ENCODE data around the gene CACNA2D4. TPM values are rescaled to one million over a fixed set of nuclear protein-coding genes. Genes with fewer than 3 reads are reported as not detected.

Gene CACNA2D4, protein sequence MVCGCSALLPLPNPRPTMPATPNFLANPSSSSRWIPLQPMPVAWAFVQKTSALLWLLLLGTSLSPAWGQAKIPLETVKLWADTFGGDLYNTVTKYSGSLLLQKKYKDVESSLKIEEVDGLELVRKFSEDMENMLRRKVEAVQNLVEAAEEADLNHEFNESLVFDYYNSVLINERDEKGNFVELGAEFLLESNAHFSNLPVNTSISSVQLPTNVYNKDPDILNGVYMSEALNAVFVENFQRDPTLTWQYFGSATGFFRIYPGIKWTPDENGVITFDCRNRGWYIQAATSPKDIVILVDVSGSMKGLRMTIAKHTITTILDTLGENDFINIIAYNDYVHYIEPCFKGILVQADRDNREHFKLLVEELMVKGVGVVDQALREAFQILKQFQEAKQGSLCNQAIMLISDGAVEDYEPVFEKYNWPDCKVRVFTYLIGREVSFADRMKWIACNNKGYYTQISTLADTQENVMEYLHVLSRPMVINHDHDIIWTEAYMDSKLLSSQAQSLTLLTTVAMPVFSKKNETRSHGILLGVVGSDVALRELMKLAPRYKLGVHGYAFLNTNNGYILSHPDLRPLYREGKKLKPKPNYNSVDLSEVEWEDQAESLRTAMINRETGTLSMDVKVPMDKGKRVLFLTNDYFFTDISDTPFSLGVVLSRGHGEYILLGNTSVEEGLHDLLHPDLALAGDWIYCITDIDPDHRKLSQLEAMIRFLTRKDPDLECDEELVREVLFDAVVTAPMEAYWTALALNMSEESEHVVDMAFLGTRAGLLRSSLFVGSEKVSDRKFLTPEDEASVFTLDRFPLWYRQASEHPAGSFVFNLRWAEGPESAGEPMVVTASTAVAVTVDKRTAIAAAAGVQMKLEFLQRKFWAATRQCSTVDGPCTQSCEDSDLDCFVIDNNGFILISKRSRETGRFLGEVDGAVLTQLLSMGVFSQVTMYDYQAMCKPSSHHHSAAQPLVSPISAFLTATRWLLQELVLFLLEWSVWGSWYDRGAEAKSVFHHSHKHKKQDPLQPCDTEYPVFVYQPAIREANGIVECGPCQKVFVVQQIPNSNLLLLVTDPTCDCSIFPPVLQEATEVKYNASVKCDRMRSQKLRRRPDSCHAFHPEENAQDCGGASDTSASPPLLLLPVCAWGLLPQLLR
- 11.9 TPM for polyA plus RNA-seq (2013, experiment 1 of 2)
- polyA plus RNA-seq (2013, experiment 2 of 2): 11.4 TPM

DNA sequence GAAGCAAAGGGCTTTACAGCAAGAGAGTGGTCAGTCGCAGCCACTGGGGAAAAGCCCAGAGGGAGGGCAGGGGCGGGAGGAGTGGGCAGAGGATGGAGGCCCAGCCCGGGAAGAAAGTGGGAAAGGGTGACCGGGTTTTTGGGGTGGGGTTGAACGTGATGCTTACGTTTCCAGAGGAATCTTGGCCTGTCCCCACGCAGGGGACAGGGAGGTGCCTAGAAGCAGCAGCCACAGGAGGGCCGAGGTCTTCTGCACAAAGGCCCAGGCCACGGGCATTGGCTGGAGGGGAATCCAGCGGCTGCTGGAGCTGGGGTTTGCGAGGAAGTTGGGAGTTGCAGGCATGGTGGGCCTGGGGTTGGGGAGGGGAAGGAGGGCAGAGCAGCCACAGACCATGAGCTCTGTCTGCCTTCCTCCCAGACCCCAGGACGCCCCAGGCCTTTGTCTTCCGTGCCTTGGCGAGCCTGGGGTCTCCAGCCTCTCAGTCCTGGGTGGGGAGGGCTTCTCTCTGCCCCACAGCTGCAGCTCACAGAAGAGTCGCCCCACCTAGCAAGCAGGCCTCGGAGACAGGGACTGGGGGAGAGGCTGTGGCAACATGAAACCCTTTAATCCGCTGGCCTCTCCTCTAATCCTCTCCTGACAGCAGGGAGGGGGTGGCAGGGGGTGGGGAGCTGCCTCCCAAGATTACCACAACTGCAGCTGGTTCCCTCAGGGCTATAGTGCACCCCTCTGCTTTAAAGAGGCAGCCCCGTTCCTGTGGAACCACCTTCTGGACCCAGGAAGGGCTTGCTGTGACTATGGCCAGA is at the start of gene CACNA2D4:
CACNA2D4 (minus strand) TSS at position 572 of the 803 bp plus-strand sequence; CDS start at position 393, 179 bp downstream.
- Histone ChIP-seq H2AFZ (ENCODE audit: low read depth, low read length) (no peak within 1 kb of the TSS), H3K14ac (ENCODE audit: low read length in 2 of 2) (no peak within 1 kb of the TSS), H4K8ac (ENCODE audit: low read length) (no peak within 1 kb of the TSS), H3K9me3 (ENCODE audit: control insufficient read depth, low read length) (no peaks in the 10 kb centered on the region), H3K27ac (ENCODE audit: low read length, poor library complexity, severe bottlenecking) (no peak within 1 kb of the TSS), H3K79me1 (replicated peaks; ENCODE audit: low read length, poor library complexity, severe bottlenecking) (no peaks in the 10 kb centered on the region), H4K91ac (ENCODE audit: low read length) (no peak within 1 kb of the TSS), H3K18ac (ENCODE audit: low read depth in 1 of 2, low read length in 2 of 2) (no peak within 1 kb of the TSS), H2BK5ac (ENCODE audit: low read depth, low read length, poor library complexity, severe bottlenecking) (no peak within 1 kb of the TSS), H2BK12ac (ENCODE audit: low read length in 2 of 2) (no peak within 1 kb of the TSS), H3K4ac (ENCODE audit: low read depth in 1 of 2, low read length in 2 of 2) (no peak within 1 kb of the TSS), H2BK120ac (ENCODE audit: low read depth, low read length) (no peak within 1 kb of the TSS), H2AK5ac (ENCODE audit: low read length, severe bottlenecking) (no peak within 1 kb of the TSS), H3K27me3 (ENCODE audit: control insufficient read depth in 1 of 2, insufficient read depth in 1 of 2, low read length in 2 of 2) (peaks cover 13 to 65% of the 10 kb centered on the region in 2 experiments), H3K4me3 (ENCODE audit: insufficient read depth in 1 of 2, low read depth in 1 of 2, low read length in 2 of 2) (no peak within 1 kb of the TSS), H3K9ac (ENCODE audit: low read length) (no peak within 1 kb of the TSS), H2BK15ac (ENCODE audit: low read depth, poor library complexity, severe bottlenecking) (no peak within 1 kb of the TSS), H3K4me1 (ENCODE audit: control insufficient read depth, insufficient read depth, low read depth, low read length) (no peaks in the 10 kb centered on the region), H3K4me2 (ENCODE audit: low read length, poor library complexity, severe bottlenecking) (no peak within 1 kb of the TSS), H3K23ac (ENCODE audit: low read length in 2 of 2) (no peak within 1 kb of the TSS), H3K36me3 (ENCODE audit: control insufficient read depth in 1 of 2, insufficient read depth in 2 of 2, low read depth in 1 of 2, low read length in 2 of 2) (no peaks in the 10 kb centered on the region)
- 83% methylated on average over 18 of the region's 18 CpGs for WGBS
- no peak for DNase-seq

DNA sequence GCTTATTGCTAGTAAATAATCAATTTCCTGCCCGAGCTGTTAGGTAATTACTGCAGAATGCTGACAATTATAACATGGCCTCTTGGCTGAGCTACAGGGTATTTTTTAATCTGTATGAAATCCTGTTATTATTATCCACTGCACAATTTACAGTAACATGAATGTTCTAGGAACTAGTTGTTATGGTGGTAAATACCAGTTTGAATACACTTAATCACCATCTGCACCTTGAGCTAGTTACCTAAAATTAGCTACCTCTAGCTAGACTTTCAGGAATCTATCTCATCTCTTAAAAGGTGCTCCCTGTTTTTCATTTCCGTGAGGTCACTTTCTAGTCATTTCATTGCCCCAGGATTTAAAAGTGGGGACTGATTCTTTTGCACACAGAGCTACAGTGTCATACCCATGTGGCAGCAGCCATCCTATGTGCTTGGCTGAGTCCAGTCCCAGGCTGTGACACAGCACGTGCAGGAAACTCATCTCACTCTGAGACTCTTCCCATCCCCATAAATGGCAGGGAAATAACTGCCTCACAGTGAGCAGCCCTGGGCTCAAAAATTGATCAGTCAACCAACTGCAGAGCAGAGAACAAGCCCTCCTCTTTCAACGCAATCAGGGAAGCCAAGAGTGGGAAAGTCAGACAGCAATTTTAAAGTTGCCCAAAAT is 48.2 kb upstream of the CACNA2D4 start:
- H4K91ac ChIP-seq (ENCODE audit: low read length): no peak overlapping the region
- 45% methylated on average over 2 of the region's 4 CpGs for WGBS
- no peak overlapping the region for H2BK15ac ChIP-seq (ENCODE audit: low read depth, poor library complexity, severe bottlenecking)
- no peaks in the 10 kb centered on the region for H3K27me3 ChIP-seq (ENCODE audit: control insufficient read depth in 1 of 2, insufficient read depth in 1 of 2, low read length in 2 of 2)
- H2AK5ac ChIP-seq (ENCODE audit: low read length, severe bottlenecking): no peak overlapping the region
- peak overlapping the region in 1 of 2 experiments; percentile 47 for H2BK12ac ChIP-seq (ENCODE audit: low read length in 2 of 2)
- H3K4me2 ChIP-seq (ENCODE audit: low read length, poor library complexity, severe bottlenecking): no peak overlapping the region
- H3K4me3 ChIP-seq (ENCODE audit: insufficient read depth in 1 of 2, low read depth in 1 of 2, low read length in 2 of 2): no peak overlapping the region
- no peak overlapping the region for H3K27ac ChIP-seq (ENCODE audit: low read length, poor library complexity, severe bottlenecking)
- H2AFZ ChIP-seq (ENCODE audit: low read depth, low read length): no peak overlapping the region
- H2BK120ac ChIP-seq (ENCODE audit: low read depth, low read length): no peak overlapping the region
- H3K9me3 ChIP-seq (ENCODE audit: control insufficient read depth, low read length): no peaks in the 10 kb centered on the region
- no peak overlapping the region for H3K9ac ChIP-seq (ENCODE audit: low read length)
- H2BK5ac ChIP-seq (ENCODE audit: low read depth, low read length, poor library complexity, severe bottlenecking): no peak overlapping the region
- H3K23ac ChIP-seq (ENCODE audit: low read length in 2 of 2): no peak overlapping the region
- peak overlapping the region; percentile 4 for H4K8ac ChIP-seq (ENCODE audit: low read length)
- H3K4me1 ChIP-seq (ENCODE audit: control insufficient read depth, insufficient read depth, low read depth, low read length): no peaks in the 10 kb centered on the region
- no peak overlapping the region for H3K14ac ChIP-seq (ENCODE audit: low read length in 2 of 2)
- peaks cover 7 to 59% of the 10 kb centered on the region in 2 experiments for H3K36me3 ChIP-seq (ENCODE audit: control insufficient read depth in 1 of 2, insufficient read depth in 2 of 2, low read depth in 1 of 2, low read length in 2 of 2)
- DNase-seq: no peak
- no peak overlapping the region for H3K18ac ChIP-seq (ENCODE audit: low read depth in 1 of 2, low read length in 2 of 2)
- peaks cover 16% of the 10 kb centered on the region for H3K79me1 ChIP-seq (replicated peaks; ENCODE audit: low read length, poor library complexity, severe bottlenecking)
- H3K4ac ChIP-seq (ENCODE audit: low read depth in 1 of 2, low read length in 2 of 2): no peak overlapping the region

DNA sequence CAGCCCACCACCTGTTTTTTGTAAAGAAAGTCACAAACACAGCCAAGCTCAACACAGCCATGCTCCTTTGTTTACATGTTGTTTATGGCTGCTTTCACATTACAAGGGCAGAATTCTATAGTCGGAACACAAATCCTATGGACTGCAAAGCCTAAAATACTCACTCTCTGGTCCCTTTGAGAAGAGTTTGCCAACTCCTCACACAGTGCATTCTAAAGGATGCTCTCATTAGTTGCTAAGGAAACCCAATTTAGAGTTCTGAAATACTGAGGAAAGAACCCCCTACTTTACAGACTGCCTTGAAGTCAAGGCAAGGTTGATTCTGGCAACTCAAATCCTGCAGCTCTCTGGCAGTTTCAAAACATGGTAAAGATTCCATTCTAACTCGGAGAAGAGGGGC is 47.5 kb upstream of the CACNA2D4 start:
- Histone ChIP-seq H2AK5ac (ENCODE audit: low read length, severe bottlenecking) (no peak overlapping the region), H3K4me2 (ENCODE audit: low read length, poor library complexity, severe bottlenecking) (no peak overlapping the region), H3K9me3 (ENCODE audit: control insufficient read depth, low read length) (no peaks in the 10 kb centered on the region), H3K14ac (ENCODE audit: low read length in 2 of 2) (no peak overlapping the region), H3K79me1 (replicated peaks; ENCODE audit: low read length, poor library complexity, severe bottlenecking) (peaks cover 16% of the 10 kb centered on the region), H3K9ac (ENCODE audit: low read length) (no peak overlapping the region), H3K27ac (ENCODE audit: low read length, poor library complexity, severe bottlenecking) (no peak overlapping the region), H2BK5ac (ENCODE audit: low read depth, low read length, poor library complexity, severe bottlenecking) (no peak overlapping the region), H3K27me3 (ENCODE audit: control insufficient read depth in 1 of 2, insufficient read depth in 1 of 2, low read length in 2 of 2) (no peaks in the 10 kb centered on the region), H2BK12ac (ENCODE audit: low read length in 2 of 2) (no peak overlapping the region), H3K36me3 (ENCODE audit: control insufficient read depth in 1 of 2, insufficient read depth in 2 of 2, low read depth in 1 of 2, low read length in 2 of 2) (peaks cover 11 to 67% of the 10 kb centered on the region in 2 experiments), H2BK15ac (ENCODE audit: low read depth, poor library complexity, severe bottlenecking) (no peak overlapping the region), H3K4me3 (ENCODE audit: insufficient read depth in 1 of 2, low read depth in 1 of 2, low read length in 2 of 2) (no peak overlapping the region), H2BK120ac (ENCODE audit: low read depth, low read length) (no peak overlapping the region), H3K4ac (ENCODE audit: low read depth in 1 of 2, low read length in 2 of 2) (no peak overlapping the region), H2AFZ (ENCODE audit: low read depth, low read length) (no peak overlapping the region), H4K8ac (ENCODE audit: low read length) (no peak overlapping the region), H4K91ac (ENCODE audit: low read length) (no peak overlapping the region), H3K23ac (ENCODE audit: low read length in 2 of 2) (no peak overlapping the region), H3K4me1 (ENCODE audit: control insufficient read depth, insufficient read depth, low read depth, low read length) (no peaks in the 10 kb centered on the region), H3K18ac (ENCODE audit: low read depth in 1 of 2, low read length in 2 of 2) (no peak overlapping the region)
- 58% methylated on average over 2 of the region's 2 CpGs for WGBS
- no peak for DNase-seq

Data from mesenchymal stem cell (in vitro differentiated cells and primary cell).